HepG2 (cell line): ENCODE measurements around the gene PKLR. TPM values are rescaled to one million over a fixed set of nuclear protein-coding genes. Genes with fewer than 3 reads are reported as not detected.

Experiments used
- ATAD3A ChIP-seq: sonication (generic); formaldehyde crosslinking; IDR thresholded peaks from 2 replicates; pipeline ENCODE4 v1.4.0; 2020; ENCODE audit warnings: missing genetic modification reagents
- ETV5 ChIP-seq: IDR thresholded peaks from 2 replicates; pipeline ENCODE4 v1.6.1; 2018; ENCODE audit warnings: missing biosample characterization, missing genetic modification reagents, inconsistent platforms, borderline replicate concordance
- FOSL1 ChIP-seq: sonication (generic); formaldehyde crosslinking; IDR thresholded peaks from 2 replicates; pipeline ENCODE4 v1.9.0; 2021; ENCODE audit warnings: missing genetic modification reagents, borderline replicate concordance
- HMG20A ChIP-seq: IDR thresholded peaks from 2 replicates; pipeline ENCODE4 v1.6.1; 2016; ENCODE audit warnings: borderline replicate concordance
- HNRNPH1 ChIP-seq: fragments of 200-400 bp; formaldehyde crosslinking; optimal IDR thresholded peaks from 2 replicates; pipeline ENCODE3; 2017; ENCODE audit warnings: mild to moderate bottlenecking, low read depth, low read length
- HNRNPL ChIP-seq: fragments of 200-400 bp; formaldehyde crosslinking; IDR thresholded peaks from 2 replicates; pipeline ENCODE4 v1.6.1; 2017; ENCODE audit warnings: mild to moderate bottlenecking, low read depth, low read length
- LRRFIP1 ChIP-seq: sonication (generic); formaldehyde crosslinking; conservative IDR thresholded peaks from 2 replicates; pipeline ENCODE4 v1.4.0; 2020; ENCODE audit warnings: missing genetic modification reagents
- REL ChIP-seq: sonication (generic); formaldehyde crosslinking; conservative IDR thresholded peaks from 2 replicates; pipeline ENCODE4 v1.8.0; 2022; ENCODE audit warnings: mild to moderate bottlenecking, missing genetic modification reagents, moderate library complexity
- SUZ12 ChIP-seq: fragments of 150-350 bp; IDR thresholded peaks from 2 replicates; pipeline ENCODE4 v1.6.1; 2014; ENCODE audit warnings: low read depth, low read length
- ZFP41 ChIP-seq: sonication (generic); formaldehyde crosslinking; IDR thresholded peaks from 2 replicates; pipeline ENCODE4 v1.4.0; 2020; ENCODE audit warnings: mild to moderate bottlenecking, missing genetic modification reagents, borderline replicate concordance
- ZNF142 ChIP-seq: sonication (generic); formaldehyde crosslinking; IDR thresholded peaks from 2 replicates; pipeline ENCODE4 v1.4.0; 2020; ENCODE audit warnings: missing genetic modification reagents
- ZNF446 ChIP-seq: sonication (generic); formaldehyde crosslinking; IDR thresholded peaks from 2 replicates; pipeline ENCODE4 v1.5.0; 2020; ENCODE audit warnings: mild to moderate bottlenecking, missing genetic modification reagents
- ZNF468 ChIP-seq: sonication (generic); formaldehyde crosslinking; IDR thresholded peaks from 2 replicates; pipeline ENCODE4 v1.8.0; 2022; ENCODE audit warnings: mild to moderate bottlenecking, moderate library complexity, missing genetic modification reagents
- ZNF513 ChIP-seq: sonication (generic); formaldehyde crosslinking; conservative IDR thresholded peaks from 2 replicates; pipeline ENCODE4 v1.5.0; 2020; ENCODE audit warnings: missing genetic modification reagents
- ZNF576 ChIP-seq: sonication (generic); formaldehyde crosslinking; IDR thresholded peaks from 2 replicates; pipeline ENCODE4 v1.4.0; 2020; ENCODE audit warnings: mild to moderate bottlenecking, missing genetic modification reagents
- ZNF678 ChIP-seq: sonication (generic); formaldehyde crosslinking; IDR thresholded peaks from 2 replicates; pipeline ENCODE4 v1.4.0; 2020; ENCODE audit warnings: mild to moderate bottlenecking, missing genetic modification reagents
- ZNF800 ChIP-seq: sonication (generic); formaldehyde crosslinking; IDR thresholded peaks from 2 replicates; pipeline ENCODE4 v1.4.0; 2020; ENCODE audit warnings: missing genetic modification reagents
- polyA plus RNA-seq, 8 experiments: library from polyadenylated mRNA; depleted of rRNA in 3 of 8; stranded (reverse) in 7 of 8; unstranded in 1 of 8; fragments of >200 nt; fragmentation: Illumina TruSeq in 4 of 8; extraction: Trizol in 4 of 8; gene quantifications; 2 replicates each; pipeline versions ENCODE4 v1.2.1 to v1.2.3, GENCODE V29; 2011 to 2016; ENCODE audit warnings: low read depth in 4 of 8, missing spikeins in 1 of 8, mixed read lengths in 1 of 8; ENCODE audit not compliant: insufficient read depth in 1 of 8
- total RNA-seq, 5 experiments: library from RNA; depleted of rRNA; stranded (reverse); fragments of >200 nt; fragmentation: Illumina TruSeq; extraction: Trizol; gene quantifications; 2 replicates each; pipeline ENCODE4 v1.2.3, GENCODE V29; 2016; ENCODE audit warnings: low read depth in 1 of 5

Gene PKLR
- total and polyA plus RNA-seq, 2 of the 13 experiments (the other 11 are each of a cell fraction or from before 2014, with no cell fraction given) = 10.3 to 29.3 TPM

GRCh38 chr1:155300553-155301329 is 497 bp downstream of the PKLR start (continued):
- TF ChIP-seq ZNF513 (CRISPR knock-in tag) = no peak
- peak; percentile 76; the same call in 1 of the 2 replicates for TF ChIP-seq ZNF800 (CRISPR knock-in tag)
- no peak for TF ChIP-seq REL
- TF ChIP-seq HMG20A = peak; percentile 81; the same call in 1 of the 2 replicates
- peak; percentile 80; the same call in 1 of the 2 replicates for TF ChIP-seq HNRNPL
- TF ChIP-seq ZNF446 (CRISPR knock-in tag) = no peak
- no peak for TF ChIP-seq LRRFIP1
- TF ChIP-seq ZNF468 = no peak
- no peak for TF ChIP-seq ZFP41
- TF ChIP-seq HNRNPH1 = no peak
- TF ChIP-seq FOSL1 = no peak
- no peak for TF ChIP-seq SUZ12
- TF ChIP-seq ZNF142 (CRISPR knock-in tag) = 0 out of 2 replicates have a peak, but pooled peaks have one; percentile 49
- no peak for TF ChIP-seq ATAD3A (CRISPR knock-in tag)
- TF ChIP-seq ETV5 (CRISPR knock-in tag) = peak; percentile 68; the same call in 1 of the 2 replicates
- TF ChIP-seq ZNF576 (CRISPR knock-in tag) = no peak
- peak; percentile 85; the same call in 1 of the 2 replicates for TF ChIP-seq ZNF678 (CRISPR knock-in tag)
